ENCODE results near the gene ARL14EP. TPM values are rescaled to one million over a fixed set of nuclear protein-coding genes. Genes with fewer than 3 reads are reported as not detected.

Gene ARL14EP
- total RNA-seq, 1 experiment from 2014 or later = 15.3 TPM

DNA sequence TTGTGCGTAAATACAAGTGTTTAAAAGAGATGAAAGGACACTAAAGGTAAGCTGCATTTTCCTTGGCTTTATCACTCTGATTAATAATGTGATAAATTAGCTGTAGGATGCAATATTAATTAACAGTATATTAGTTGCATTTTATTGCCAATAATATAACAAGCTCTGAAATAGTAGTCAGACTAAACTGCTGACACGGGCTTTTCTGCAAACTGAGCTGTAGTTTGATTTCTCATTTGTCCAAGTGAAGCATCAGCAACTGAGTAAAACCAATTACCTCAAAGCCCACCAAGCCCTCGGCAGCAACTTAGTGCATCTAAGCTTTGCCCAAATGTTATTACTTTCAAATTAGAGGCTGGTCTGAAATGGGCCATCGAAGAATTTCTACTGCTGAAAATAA, 33.5 kb downstream of the ARL14EP start:
- H3K9me3 Mint-ChIP-seq = peaks cover 6% of the 10 kb centered on the region
- H3K4me1 Mint-ChIP-seq = peaks cover 13% of the 10 kb centered on the region
- H3K27me3 Mint-ChIP-seq (ENCODE audit: low read depth) = peaks cover 6% of the 10 kb centered on the region; the same call in 1 of the 2 replicates
- TF ChIP-seq ARID4B (CRISPR knock-in tag; IDR thresholded peaks at IDR 0.05; ENCODE audit: borderline replicate concordance) = no peak
- no peak for TF ChIP-seq JAZF1 (CRISPR knock-in tag; IDR thresholded peaks at IDR 0.05)
- TF ChIP-seq MXD4 (CRISPR knock-in tag; IDR thresholded peaks at IDR 0.05; ENCODE audit: borderline replicate concordance) = no peak
- no peak for TF ChIP-seq FOXP1 (CRISPR knock-in tag; IDR thresholded peaks at IDR 0.05; ENCODE audit: borderline replicate concordance)
- no peak for TF ChIP-seq PREB (CRISPR knock-in tag; IDR thresholded peaks at IDR 0.05; ENCODE audit: borderline replicate concordance)
- no peak for TF ChIP-seq ESRRA (CRISPR knock-in tag; IDR thresholded peaks at IDR 0.05; ENCODE audit: borderline replicate concordance)
- DNase-seq (ENCODE audit: low spot score) (no peak), ATAC-seq (no peak)
- no peaks in the 10 kb centered on the region for H3K36me3 Mint-ChIP-seq
- H3K4me3 Mint-ChIP-seq = no peak overlapping the region
- CTCF ChIA-PET = no interaction called here
- POLR2A ChIA-PET = no interaction called here
- H3K27ac Mint-ChIP-seq = no peak overlapping the region

GRCh38 chr11:30357872-30358271, 35.0 kb downstream of the ARL14EP start:
- ChIA-PET POLR2A (no interaction called here), CTCF (no interaction called here)
- Mint-ChIP-seq H3K36me3 (no peaks in the 10 kb centered on the region), H3K9me3 (peaks cover 6% of the 10 kb centered on the region), H3K4me3 (no peak overlapping the region), H3K4me1 (peaks cover 4% of the 10 kb centered on the region; the same call in 1 of the 2 replicates), H3K27me3 (ENCODE audit: low read depth) (peaks cover 6% of the 10 kb centered on the region; the same call in 1 of the 2 replicates), H3K27ac (no peak overlapping the region)
- no peak for TF ChIP-seq EMX1 (CRISPR knock-in tag; IDR thresholded peaks at IDR 0.05)
- no peak for TF ChIP-seq CREM (CRISPR knock-in tag; IDR thresholded peaks at IDR 0.05)
- no peak for TF ChIP-seq ATF2 (CRISPR knock-in tag; IDR thresholded peaks at IDR 0.05; ENCODE audit: borderline replicate concordance, low read depth)
- TF ChIP-seq ZNF423 (CRISPR knock-in tag; IDR thresholded peaks at IDR 0.05) = no peak
- TF ChIP-seq ZBTB43 (CRISPR knock-in tag; IDR thresholded peaks at IDR 0.05) = no peak
- TF ChIP-seq MLX (CRISPR knock-in tag; IDR thresholded peaks at IDR 0.05) = no peak
- TF ChIP-seq ETV6 (CRISPR knock-in tag; IDR thresholded peaks at IDR 0.05) = no peak
- TF ChIP-seq USF2 (CRISPR knock-in tag; IDR thresholded peaks at IDR 0.05) = no peak
- no peak for TF ChIP-seq FOXK1 (CRISPR knock-in tag; IDR thresholded peaks at IDR 0.05)
- DNase-seq (ENCODE audit: low spot score) = no peak
- no peak for ATAC-seq

All from WTC11 (cell line).